Activated B cell treated with CpG ODN at 0.5 μM for 24 hours (primary cell): ENCODE data around the gene SIRT4. TPM values are rescaled to one million over a fixed set of nuclear protein-coding genes. Genes with fewer than 3 reads are reported as not detected.
"Not testable (repeated sequence)": the region's sequence is repeated elsewhere in the genome, so short reads cannot be mapped to it uniquely, and the experiment has no call there.

ENCODE experiments used
- ATAC-seq: fragments of 200-7000 bp; cut with Tn5 transposase; one replicate; pipeline ENCODE4 v1.10.0; 2021; ENCODE audit warnings: low read depth, mild to moderate bottlenecking, moderate library complexity
- CTCF ChIA-PET: fragments of 350-600 bp; sonication (Branson Sonifier 250); formaldehyde crosslinking; loops from one replicate; lab custom pipeline; 2021; ENCODE audit warnings: antibody characterized with exemption; lab: Charles Lee
- POLR2A ChIA-PET: fragments of 350-600 bp; sonication (Branson Sonifier 250); formaldehyde crosslinking; loops from one replicate; lab custom pipeline; 2021; ENCODE audit warnings: antibody characterized with exemption; lab: Charles Lee
- DNase-seq: peaks from one replicate; pipeline ENCODE4 v3.0.0; 2022
- H3K27ac Mint-ChIP-seq: one replicate; pipeline ENCODE4 v1.8.0; 2020; ENCODE audit warnings: mixed read lengths
- H3K27me3 Mint-ChIP-seq: one replicate; pipeline ENCODE4 v1.8.0; 2021; ENCODE audit warnings: mixed read lengths
- H3K36me3 Mint-ChIP-seq: one replicate; pipeline ENCODE4 v1.8.0; 2021; ENCODE audit warnings: low read depth, mixed read lengths
- H3K4me1 Mint-ChIP-seq: one replicate; pipeline ENCODE4 v1.8.0; 2021; ENCODE audit warnings: mixed read lengths
- H3K4me3 Mint-ChIP-seq: one replicate; pipeline ENCODE4 v1.8.0; 2020; ENCODE audit warnings: mild to moderate bottlenecking, mixed read lengths
- H3K9me3 Mint-ChIP-seq: one replicate; pipeline ENCODE4 v1.8.0; 2020; ENCODE audit warnings: mixed read lengths
- CTCF ChIP-seq: fragments of 200-600 bp; IDR thresholded peaks from one replicate; pipeline ENCODE4 v1.8.0; 2022; ENCODE audit warnings: antibody characterized with exemption, mild to moderate bottlenecking
- intact Hi-C: fragments of 100-400 bp; cut with micrococcal nuclease; formaldehyde crosslinking; loops from one replicate; pipeline ENCODE4 v1.15.1; 2024
- total RNA-seq: library from RNA; stranded (reverse); gene quantifications from 2 replicates; pipeline ENCODE4 v1.2.3, GENCODE V29; 2022

Gene SIRT4
- 1.6 and 1.7 TPM in 2 replicates for total RNA-seq

GRCh38 chr12:120301962-120302815, at the start of gene SIRT4:
SIRT4 (plus strand) TSS chr12:120302321; CDS start chr12:120303562, 1,241 bp downstream.
- no peaks in the 10 kb centered on the region for H3K9me3 Mint-ChIP-seq
- TF ChIP-seq CTCF = no peak
- H3K4me3 Mint-ChIP-seq = peak within 1 kb of the TSS; percentile 95
- intact Hi-C loops = loop anchor here (1.0 kb wide), 2 partner anchors 9 to 15 kb away; partner anchors contain the start of gene RNU4-1
- ChIA-PET POLR2A (interaction anchor here (0.6 to 5.1 kb wide), 15 partner anchors 10 to 992 kb away, joined by 3 to 273 read pairs (median 5); partner anchors contain the start of genes COQ5, COX6A1, POP5 and RNU4-1), CTCF (interaction anchor here (1.0 to 1.6 kb wide), 7 partner anchors 9 to 74 kb away, joined by 3 to 26 read pairs (median 6); partner anchors contain the start of genes RNU4-1 and RNU4-2)
- peaks cover 8% of the 10 kb centered on the region for H3K4me1 Mint-ChIP-seq
- peaks cover 4% of the 10 kb centered on the region for H3K36me3 Mint-ChIP-seq
- peak within 1 kb of the TSS; percentile 86 for H3K27ac Mint-ChIP-seq
- DNase-seq = peak; percentile 71
- H3K27me3 Mint-ChIP-seq = no peaks in the 10 kb centered on the region
- ATAC-seq = peak; percentile 99

- Mint-ChIP-seq H3K27me3 (peaks cover 42% of the 10 kb centered on the region), H3K4me3 (peak overlapping the region; percentile 63), H3K4me1 (peaks cover 56% of the 10 kb centered on the region), H3K27ac (peak overlapping the region; percentile 46)
- ChIA-PET CTCF (interaction anchor here (1.9 kb wide), 2 partner anchors 12 to 25 kb away, joined by 8 to 11 read pairs; partner anchors contain the start of gene PXN), POLR2A (interaction anchor here (1.1 to 3.0 kb wide), 7 partner anchors 9 to 52 kb away, joined by 3 to 17 read pairs (median 6); partner anchors contain the start of genes PXN, RNU4-1, RNU4-2 and RPLP0)
- not testable (repeated sequence) for H3K9me3 Mint-ChIP-seq, H3K36me3 Mint-ChIP-seq, DNase-seq
- intact Hi-C loops = loop anchor here (1.0 kb wide), 1 partner anchor 9 kb away; no protein-coding TSS in a partner anchor
- peak; percentile 42 for ATAC-seq
Observed at GRCh38 chr12:120253313-120253712, 48.8 kb upstream of the SIRT4 start.

- no peaks in the 10 kb centered on the region for H3K36me3 Mint-ChIP-seq
- no peaks in the 10 kb centered on the region for H3K9me3 Mint-ChIP-seq
- TF ChIP-seq CTCF = no peak
- no peak for ATAC-seq
- ChIA-PET CTCF (interaction anchor here (1.9 kb wide), 2 partner anchors 11 to 27 kb away, joined by 8 to 11 read pairs; partner anchors contain the start of gene PXN), POLR2A (interaction anchor here (0.6 to 3.0 kb wide), 4 partner anchors 11 to 266 kb away, joined by 4 to 17 read pairs (median 4); partner anchors contain the start of genes PXN and RPLP0)
- intact Hi-C loops = no loop called here
- no peak overlapping the region for H3K4me3 Mint-ChIP-seq
- H3K4me1 Mint-ChIP-seq = peaks cover 48% of the 10 kb centered on the region
- no peak for DNase-seq
- H3K27ac Mint-ChIP-seq = no peak overlapping the region
- H3K27me3 Mint-ChIP-seq = peaks cover 36% of the 10 kb centered on the region
Observed at GRCh38 chr12:120254809-120255208, 47.3 kb upstream of the SIRT4 start.

GRCh38 chr12:120257041-120257821, 44.9 kb upstream of the SIRT4 start:
- Mint-ChIP-seq H3K36me3 (no peaks in the 10 kb centered on the region), H3K4me3 (no peak overlapping the region), H3K27me3 (peaks cover 40% of the 10 kb centered on the region), H3K27ac (no peak overlapping the region), H3K9me3 (no peaks in the 10 kb centered on the region), H3K4me1 (peaks cover 29% of the 10 kb centered on the region)
- ChIA-PET CTCF (interaction anchor here (1.1 to 1.8 kb wide), 3 partner anchors 9 to 31 kb away, joined by 3 to 10 read pairs (median 10); partner anchors contain the start of gene PXN), POLR2A (interaction anchor here (0.6 to 1.7 kb wide), 2 partner anchors 34 to 69 kb away, joined by 4 to 9 read pairs; partner anchors contain the start of gene RNU4-2)
- intact Hi-C loops = no loop called here
- DNase-seq (no peak), ATAC-seq (no peak)
- no peak for TF ChIP-seq CTCF
